Activated CD8-positive, alpha-beta memory T cell treated with anti-CD3 and anti-CD28 coated beads, Interleukin-2, amount 50 U/mL, for 48 hours (primary cell): Measurements from ENCODE around the gene SDF2L1.
"Not testable (repeated sequence)": the region's sequence is repeated elsewhere in the genome, so short reads cannot be mapped to it uniquely, and the experiment has no call there.

ENCODE experiments used
- DNase-seq: peaks from one replicate; pipeline ENCODE4 v3.0.0-alpha.2; 2020

SDF2L1 gene

GRCh38 chr22:21665047-21665851 lies 23.1 kb downstream of the SDF2L1 start:
- no peak for DNase-seq

DNA sequence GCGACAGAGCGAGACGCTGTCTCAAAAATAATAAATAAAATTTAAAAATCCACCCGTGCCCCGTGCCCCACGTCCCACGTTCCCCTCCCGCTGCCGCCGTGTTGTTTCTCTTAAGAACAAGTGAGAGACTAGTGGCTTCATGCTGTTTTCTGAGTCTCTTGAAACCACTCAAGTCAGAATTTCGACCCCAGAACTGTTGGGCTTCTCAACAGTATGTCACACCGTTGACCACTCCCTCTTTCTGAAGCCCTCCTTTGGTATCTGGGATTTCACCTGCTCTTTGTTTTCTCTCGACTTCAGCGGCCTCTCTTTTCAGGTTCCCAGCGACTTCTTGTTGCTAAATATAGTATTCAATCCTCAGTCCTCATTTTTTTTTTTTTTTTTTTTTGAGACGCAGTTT lies 24.7 kb downstream of the SDF2L1 start:
- no peak for DNase-seq

DNA sequence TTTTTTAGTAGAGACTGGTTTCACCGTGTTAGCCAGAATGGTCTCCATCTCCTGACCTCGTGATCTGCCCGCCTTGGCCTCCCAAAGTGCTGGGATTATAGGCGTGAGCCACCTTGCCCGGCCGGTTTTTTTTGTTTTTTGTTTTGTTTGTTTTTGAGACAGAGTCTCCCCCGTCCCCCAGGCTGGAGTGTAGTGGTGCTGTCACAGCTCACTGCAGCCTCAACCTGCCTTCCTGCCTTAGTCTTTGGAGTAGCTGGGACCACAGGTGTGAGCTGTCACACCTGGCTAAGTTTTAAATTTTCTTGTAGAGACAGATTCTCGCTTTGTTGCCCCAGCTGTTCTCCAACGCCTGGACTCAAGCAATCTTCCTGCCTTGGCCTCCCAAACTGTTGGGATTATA lies 26.9 kb downstream of the SDF2L1 start:
- DNase-seq, result no peak

- DNase-seq, result no peak
These were observed 30.1 kb downstream of the SDF2L1 start for GRCh38 chr22:21672107-21672629.

DNA sequence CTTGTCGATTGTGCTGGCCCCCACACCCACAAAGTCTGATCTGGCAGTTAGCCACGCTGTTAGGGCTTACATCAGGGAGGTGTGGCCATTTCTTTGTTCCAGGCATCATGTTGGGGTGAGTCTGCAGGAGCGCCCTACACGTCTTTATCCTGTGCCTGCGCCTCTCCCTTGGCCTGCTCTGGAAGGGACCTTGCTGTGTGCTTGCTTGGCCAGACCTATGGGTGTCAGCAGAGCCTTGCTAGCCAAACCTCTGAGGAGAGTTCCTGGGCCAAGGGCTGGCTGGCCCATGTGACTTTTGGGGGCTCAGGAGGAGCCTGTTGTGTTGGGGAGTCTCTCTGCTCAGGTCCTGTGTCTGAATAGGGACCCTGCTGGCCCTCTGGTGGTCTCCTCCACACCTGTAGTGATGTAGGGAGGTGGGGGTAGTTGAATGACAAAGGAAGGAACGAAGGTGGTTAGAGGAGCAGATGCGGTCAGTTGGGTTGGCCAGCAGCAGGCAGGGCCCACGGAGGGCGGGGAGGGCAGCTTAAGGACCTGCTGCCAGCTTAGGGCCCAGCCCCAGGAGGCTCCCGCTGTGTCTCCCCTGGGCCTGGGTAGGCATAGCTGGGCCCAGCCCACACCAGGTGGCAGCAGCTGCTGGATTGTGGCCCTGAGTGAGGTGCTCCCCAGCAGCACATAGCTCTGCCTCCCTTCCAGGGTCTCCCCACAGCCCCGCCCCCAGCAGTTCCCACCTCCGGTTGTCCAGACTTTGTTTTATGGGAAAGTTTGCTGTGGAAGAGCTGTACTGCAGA lies 31.6 kb downstream of the SDF2L1 start:
- no peak for DNase-seq

- no peak for DNase-seq
These were observed 32.6 kb downstream of the SDF2L1 start for GRCh38 chr22:21674638-21675245.

DNA sequence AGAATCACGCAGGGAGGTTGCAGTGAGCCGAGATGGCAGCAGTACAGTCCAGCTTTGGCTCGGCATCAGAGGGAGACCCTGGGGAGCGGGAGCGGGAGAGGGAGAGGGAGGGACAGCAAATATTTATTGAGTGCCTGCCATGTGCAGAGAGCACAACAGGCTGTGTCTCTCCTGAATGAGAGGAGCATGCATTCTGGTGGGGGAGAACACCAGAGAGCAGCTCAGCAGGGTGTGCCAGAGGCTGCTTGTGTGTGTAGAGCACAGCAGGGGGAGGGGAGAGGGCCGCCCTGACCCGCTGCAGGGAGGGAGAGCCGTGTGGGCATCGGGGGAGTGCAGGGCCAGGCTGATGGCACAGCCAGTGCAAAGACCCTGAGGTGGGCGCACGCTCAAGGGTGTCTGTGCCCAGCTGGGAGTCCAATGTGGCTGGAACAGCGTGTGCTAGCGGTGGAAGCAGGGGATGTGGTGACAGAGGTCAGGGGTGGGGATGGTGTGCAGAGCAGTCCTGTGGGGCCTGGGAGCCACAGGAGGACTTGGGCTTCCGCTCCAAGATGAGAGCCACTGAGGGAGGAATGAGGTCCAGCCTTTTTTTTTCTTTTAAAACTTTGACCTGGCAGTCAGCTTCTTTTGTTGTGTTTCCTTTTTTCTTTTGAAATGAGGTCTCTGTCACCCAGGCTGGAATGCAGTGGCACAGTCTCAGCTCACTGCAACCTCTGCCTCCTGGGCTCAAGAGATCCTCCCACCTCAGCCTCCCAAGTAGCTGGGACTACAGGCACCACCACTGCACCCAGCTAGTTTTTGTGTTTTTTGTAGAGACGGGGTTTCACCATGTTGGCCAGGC lies 35.7 kb downstream of the SDF2L1 start:
- no peak for DNase-seq

- DNase-seq, result not testable (repeated sequence)
These were observed 36.7 kb downstream of the SDF2L1 start for GRCh38 chr22:21678842-21679241.

DNA sequence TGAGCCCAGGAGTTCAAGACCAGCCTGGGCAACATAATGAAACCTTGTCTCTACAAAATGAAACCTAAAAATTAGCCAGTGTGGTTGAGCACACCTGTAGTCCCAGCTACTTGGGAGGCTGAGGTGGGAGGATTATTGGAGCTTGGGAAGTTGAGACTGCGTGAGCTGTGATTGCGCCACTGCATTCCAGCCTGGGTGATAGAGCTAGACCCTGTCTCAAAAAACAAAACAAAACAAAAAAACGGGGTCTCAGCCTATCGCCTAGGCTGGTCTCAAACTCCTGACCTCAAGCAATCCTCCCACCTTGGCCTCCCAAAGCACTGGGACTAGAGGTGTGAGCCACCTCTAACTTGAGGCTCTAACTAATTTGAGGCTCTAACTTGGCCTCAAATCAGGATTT lies 37.3 kb downstream of the SDF2L1 start:
- no peak for DNase-seq

DNA sequence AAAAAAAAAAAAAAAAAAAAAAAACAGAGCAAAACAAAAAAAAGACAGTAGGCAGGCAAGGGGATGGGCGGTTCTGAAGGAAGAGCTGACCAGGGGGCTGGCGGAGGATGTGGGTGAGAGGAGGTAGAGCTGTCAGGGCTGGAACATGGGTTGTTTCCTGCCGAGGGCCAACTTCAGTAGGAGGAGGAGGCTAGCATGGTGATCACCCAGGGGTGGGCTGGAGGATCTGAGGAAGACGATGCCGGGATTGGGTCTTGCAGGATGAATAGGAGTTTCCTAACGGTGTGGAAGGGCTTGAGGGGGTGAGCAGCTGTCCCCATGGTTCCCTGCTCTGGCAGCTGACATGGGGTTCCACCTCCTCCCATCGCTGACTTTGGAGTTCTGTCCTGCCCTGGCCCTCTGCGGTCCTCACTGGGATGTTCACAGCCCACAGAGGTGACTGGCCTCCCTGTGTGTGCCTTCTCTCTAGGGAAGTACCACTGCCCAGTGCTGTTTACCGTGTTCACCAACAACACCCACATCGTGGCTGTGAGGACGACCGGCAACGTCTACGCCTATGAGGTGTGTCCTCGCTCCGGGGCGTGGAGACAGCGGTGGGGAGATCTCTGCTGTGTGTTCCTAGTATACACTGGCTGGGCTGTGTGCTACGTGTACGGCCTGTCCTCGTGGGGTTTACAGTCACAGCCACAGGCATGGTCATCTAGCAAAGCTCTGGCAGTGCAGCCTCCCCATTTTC lies 38.9 kb downstream of the SDF2L1 start:
- no peak for DNase-seq

- DNase-seq, result no peak
These were observed 39.7 kb downstream of the SDF2L1 start for GRCh38 chr22:21681566-21682370.

- DNase-seq, result no peak
These were observed 40.5 kb downstream of the SDF2L1 start for GRCh38 chr22:21682385-21683175.

- no peak for DNase-seq
These were observed 41.3 kb downstream of the SDF2L1 start for GRCh38 chr22:21683401-21683811.

GRCh38 chr22:21684492-21685163 lies 42.5 kb downstream of the SDF2L1 start:
- no peak for DNase-seq

DNA sequence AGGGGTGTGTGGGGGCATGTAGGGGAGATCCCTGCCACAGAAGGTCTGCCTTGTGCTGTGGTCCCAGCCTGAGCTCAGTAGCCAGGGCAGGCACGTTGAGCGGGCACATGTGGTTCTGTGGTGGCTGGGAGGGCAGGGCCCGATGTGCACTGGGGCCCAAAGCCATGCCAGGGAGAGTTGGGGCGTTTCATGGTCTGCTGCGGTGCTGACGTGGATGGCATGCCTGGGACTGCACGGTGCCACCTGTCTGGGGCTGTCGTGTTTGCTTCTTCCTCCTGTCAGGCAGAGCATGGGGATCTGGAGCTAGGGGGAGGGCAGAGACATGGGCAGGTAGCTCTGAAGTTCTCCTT lies 43.0 kb downstream of the SDF2L1 start:
- DNase-seq, result no peak

DNA sequence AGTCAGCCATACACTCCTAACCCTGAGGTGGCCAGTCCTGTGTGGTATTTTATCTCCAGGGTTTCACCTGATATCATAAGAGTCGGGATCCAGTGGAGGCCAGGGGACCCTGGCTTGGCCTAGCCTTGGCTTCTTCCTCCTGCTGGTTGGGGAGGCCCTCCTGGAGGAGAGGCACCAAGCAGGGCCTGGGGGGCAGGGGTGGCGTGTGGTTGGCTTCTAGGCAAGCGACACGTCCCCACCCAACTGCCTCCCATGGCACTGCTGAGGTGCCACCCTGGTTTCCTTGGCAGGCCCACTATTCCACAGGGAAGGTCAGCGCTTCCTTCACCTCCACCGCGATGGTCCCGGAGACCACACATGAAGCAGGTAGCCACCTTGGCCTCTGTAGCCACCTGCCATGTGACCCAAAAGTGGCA lies 44.1 kb downstream of the SDF2L1 start:
- DNase-seq, result no peak

DNA sequence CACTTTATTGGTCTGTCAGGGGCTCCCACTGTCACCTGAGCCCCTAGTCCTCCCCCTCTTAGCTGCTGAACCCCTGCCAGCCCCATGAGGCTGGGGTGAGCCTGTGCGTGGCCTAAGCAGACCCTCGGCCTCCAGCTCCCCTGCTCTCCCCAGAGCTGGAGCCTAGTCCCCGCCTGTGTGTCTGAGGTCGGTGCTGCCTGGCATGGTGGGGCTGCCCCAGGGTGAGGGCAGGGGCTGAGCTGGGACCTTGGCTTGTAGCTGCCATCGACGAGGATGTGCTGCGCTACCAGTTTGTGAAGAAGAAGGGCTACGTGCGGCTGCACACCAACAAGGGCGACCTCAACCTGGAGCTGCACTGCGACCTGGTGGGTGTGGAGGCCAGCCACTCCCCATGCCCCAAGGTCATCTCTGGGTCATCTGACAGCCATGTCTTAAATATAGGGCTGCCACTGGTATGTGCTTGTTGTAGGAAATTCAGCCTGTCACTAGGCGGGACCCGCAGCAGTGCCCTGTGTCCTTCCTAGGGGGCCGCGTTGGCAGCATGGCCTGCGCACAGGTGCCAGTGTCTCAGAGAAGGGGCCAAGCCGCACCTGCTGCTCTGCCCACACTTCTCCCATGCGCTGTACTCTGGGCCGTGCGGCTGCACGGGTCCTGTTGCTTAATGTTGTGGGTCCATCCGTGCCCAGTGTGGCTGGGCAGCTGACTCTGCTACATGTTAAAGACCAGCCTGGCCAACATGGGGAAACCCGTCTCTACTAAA lies 44.7 kb downstream of the SDF2L1 start:
- DNase-seq, result no peak

DNA sequence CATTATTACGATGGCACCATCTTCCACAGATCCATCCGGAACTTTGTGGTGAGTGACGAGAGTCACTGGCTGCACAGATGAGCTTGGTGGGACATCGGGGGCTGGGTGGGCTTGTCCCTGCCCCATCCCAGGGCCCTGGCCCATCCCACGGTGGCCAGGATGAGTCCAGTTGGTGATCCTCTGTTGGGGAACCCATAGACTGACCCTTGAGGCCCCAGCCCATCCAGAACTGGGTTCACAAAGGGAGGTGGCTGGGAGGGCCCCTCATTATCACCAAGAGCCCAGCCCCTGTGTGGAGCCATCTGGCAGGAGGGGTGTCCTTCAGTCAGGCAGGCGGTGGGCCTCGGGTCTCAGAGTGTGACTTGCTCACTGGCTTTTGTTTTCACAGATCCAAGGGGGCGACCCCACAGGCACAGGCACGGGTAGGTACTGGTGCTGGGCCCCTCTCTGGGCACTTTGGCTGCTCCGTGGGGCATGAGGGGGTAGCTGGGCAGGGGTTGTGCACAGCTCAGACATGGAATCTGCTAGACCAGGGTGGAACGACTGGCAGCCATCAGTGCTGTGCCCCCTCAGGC lies 45.7 kb downstream of the SDF2L1 start:
- no peak for DNase-seq

DNA sequence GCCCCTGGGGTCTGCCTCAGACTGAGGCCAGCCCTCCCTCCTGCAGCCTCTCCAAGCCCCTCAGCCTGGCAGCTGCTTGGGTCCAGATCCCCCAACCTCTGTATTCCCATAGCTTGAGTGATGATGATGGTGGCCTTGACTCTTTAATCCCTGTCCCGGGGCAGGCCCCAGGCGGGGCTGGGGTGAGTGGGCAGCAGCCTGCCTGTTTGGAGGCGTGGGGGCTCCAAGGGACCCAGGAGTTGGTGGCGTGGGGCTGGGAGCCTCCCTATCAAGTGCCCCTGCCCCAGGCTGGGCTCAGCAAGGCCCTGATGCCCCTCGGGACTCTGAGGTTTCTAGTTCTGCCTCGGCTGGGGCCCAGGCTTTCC lies 46.2 kb downstream of the SDF2L1 start:
- DNase-seq, result no peak
